ENCODE results near the gene KCTD14. TPM values are rescaled to one million over a fixed set of nuclear protein-coding genes. Genes with fewer than 3 reads are reported as not detected.

Gene KCTD14
- total and polyA plus RNA-seq, 12 donors = 9.5 to 84.7 (median 27.8) TPM

GRCh38 chr11:78040691-78041379 lies 17.8 kb upstream of the KCTD14 start:
- intact Hi-C loops (cut with DNase I) = loop anchor here in 1 of 2 donors (5.0 kb wide), 1 partner anchor 39 kb away; no protein-coding TSS in a partner anchor

GRCh38 chr11:78039919-78040671 lies 17.0 kb upstream of the KCTD14 start:
- no peaks in the 10 kb centered on the region for H3K27me3 ChIP-seq
- TF ChIP-seq CTCF (IDR thresholded peaks at IDR 0.05) (no peak), POLR2A (IDR thresholded peaks at IDR 0.05) (peak in 1 of 2 donors; percentile 40)
- H3K27ac ChIP-seq = peak overlapping the region; percentile 77 to 92 (median 85)
- intact Hi-C loops (cut with DNase I) = loop anchor here in 1 of 2 donors (5.0 kb wide), 1 partner anchor 38 kb away; no protein-coding TSS in a partner anchor
- peaks cover 16 to 24% of the 10 kb centered on the region in 2 donors for H3K4me1 ChIP-seq (replicated peaks in 1 of 2)
- no peaks in the 10 kb centered on the region for H3K9me3 ChIP-seq (replicated peaks in 1 of 3)
- no peaks in the 10 kb centered on the region for H3K36me3 ChIP-seq (replicated peaks in 1 of 2)
- WGBS, 4 donors = 9 to 14% (median 12%) methylated on average over 7 of the region's 7 CpGs
- H3K4me3 ChIP-seq = peak overlapping the region in 1 of 4 donors; percentile 18
- DNase-seq = peak; percentile 78 to 92 (median 91)

More at GRCh38 chr11:78040691-78041379, 17.8 kb upstream of the KCTD14 start:
- Histone ChIP-seq H3K27me3 (no peaks in the 10 kb centered on the region), H3K9me3 (replicated peaks in 1 of 3) (no peaks in the 10 kb centered on the region), H3K36me3 (replicated peaks in 1 of 2) (no peaks in the 10 kb centered on the region), H3K27ac (peak overlapping the region; percentile 77 to 92 (median 85)), H3K4me3 (no peak overlapping the region), H3K4me1 (replicated peaks in 1 of 2) (peaks cover 24 to 31% of the 10 kb centered on the region in 2 donors)
- DNase-seq = no peak
- TF ChIP-seq CTCF (IDR thresholded peaks at IDR 0.05) (no peak), POLR2A (IDR thresholded peaks at IDR 0.05) (no peak)
- 74 to 89% (median 84%) methylated on average over 7 to 15 of the region's 15 CpGs for WGBS, 4 donors

- Histone ChIP-seq H3K9me3 (replicated peaks in 1 of 3) (no peaks in the 10 kb centered on the region), H3K4me3 (peak overlapping the region in 1 of 4 donors; percentile 18), H3K36me3 (replicated peaks in 1 of 2) (no peaks in the 10 kb centered on the region), H3K27me3 (no peaks in the 10 kb centered on the region), H3K4me1 (replicated peaks in 1 of 2) (peaks cover 16 to 21% of the 10 kb centered on the region in 2 donors), H3K27ac (peak overlapping the region; percentile 77 to 92 (median 85))
- no peak for TF ChIP-seq CTCF (IDR thresholded peaks at IDR 0.05)
- no peak for TF ChIP-seq POLR2A (IDR thresholded peaks at IDR 0.05)
- no peak for DNase-seq
- intact Hi-C loops (cut with DNase I) = no loop called here
- 51 to 63% (median 56%) methylated on average over 4 of the region's 4 CpGs for WGBS, 4 donors
These were observed 16.4 kb upstream of the KCTD14 start for GRCh38 chr11:78039391-78039918.

GRCh38 chr11:78038697-78039313 lies 15.7 kb upstream of the KCTD14 start:
- Histone ChIP-seq H3K27me3 (no peaks in the 10 kb centered on the region), H3K4me1 (replicated peaks in 1 of 2) (peaks cover 16 to 21% of the 10 kb centered on the region in 2 donors), H3K36me3 (replicated peaks in 1 of 2) (no peaks in the 10 kb centered on the region), H3K27ac (peak overlapping the region in 2 of 5 donors; percentile 79 to 92), H3K4me3 (no peak overlapping the region), H3K9me3 (replicated peaks in 1 of 3) (no peaks in the 10 kb centered on the region)
- intact Hi-C loops (cut with DNase I) = no loop called here
- DNase-seq = peak in 3 of 7 donors; percentile 33 to 60 (median 36)
- WGBS, 4 donors = 81 to 89% (median 88%) methylated on average over 8 of the region's 8 CpGs
- no peak for TF ChIP-seq CTCF (IDR thresholded peaks at IDR 0.05)
- TF ChIP-seq POLR2A (IDR thresholded peaks at IDR 0.05) = no peak

Measured in adrenal gland (tissue), 12 donors.